Lower leg skin (tissue), 3 donors: ENCODE data around the gene CIAPIN1.

ENCODE experiments used
- POLR2A ChIP-seq, 2 donors: fragments of 450-650 bp; IDR thresholded peaks; one replicate each; pipeline ENCODE4 v1.6.1; 2016 to 2017; ENCODE audit warnings: antibody characterized with exemption in 2 of 2, mild to moderate bottlenecking in 1 of 2, moderate library complexity in 1 of 2
- TF ChIP-seq, protein P1 (sequence below), 3 donors: fragments of 450-650 bp; IDR thresholded peaks; one replicate each; pipeline ENCODE4 v1.5.1; 2016; ENCODE audit warnings: antibody characterized with exemption in 3 of 3, mild to moderate bottlenecking in 3 of 3, moderate library complexity in 2 of 3

- TF ChIP-seq, protein P1, sequence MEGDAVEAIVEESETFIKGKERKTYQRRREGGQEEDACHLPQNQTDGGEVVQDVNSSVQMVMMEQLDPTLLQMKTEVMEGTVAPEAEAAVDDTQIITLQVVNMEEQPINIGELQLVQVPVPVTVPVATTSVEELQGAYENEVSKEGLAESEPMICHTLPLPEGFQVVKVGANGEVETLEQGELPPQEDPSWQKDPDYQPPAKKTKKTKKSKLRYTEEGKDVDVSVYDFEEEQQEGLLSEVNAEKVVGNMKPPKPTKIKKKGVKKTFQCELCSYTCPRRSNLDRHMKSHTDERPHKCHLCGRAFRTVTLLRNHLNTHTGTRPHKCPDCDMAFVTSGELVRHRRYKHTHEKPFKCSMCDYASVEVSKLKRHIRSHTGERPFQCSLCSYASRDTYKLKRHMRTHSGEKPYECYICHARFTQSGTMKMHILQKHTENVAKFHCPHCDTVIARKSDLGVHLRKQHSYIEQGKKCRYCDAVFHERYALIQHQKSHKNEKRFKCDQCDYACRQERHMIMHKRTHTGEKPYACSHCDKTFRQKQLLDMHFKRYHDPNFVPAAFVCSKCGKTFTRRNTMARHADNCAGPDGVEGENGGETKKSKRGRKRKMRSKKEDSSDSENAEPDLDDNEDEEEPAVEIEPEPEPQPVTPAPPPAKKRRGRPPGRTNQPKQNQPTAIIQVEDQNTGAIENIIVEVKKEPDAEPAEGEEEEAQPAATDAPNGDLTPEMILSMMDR (IDR thresholded peaks at IDR 0.05) = no peak
- TF ChIP-seq POLR2A (IDR thresholded peaks at IDR 0.05) = no peak
Observed at GRCh38 chr16:57475711-57476339, 28.6 kb upstream of the CIAPIN1 start.
